Liver (tissue), 9 donors: Measurements from ENCODE around the gene IL17RC. TPM values are rescaled to one million over a fixed set of nuclear protein-coding genes. Genes with fewer than 3 reads are reported as not detected.

Experiments used
- DNase-seq: peaks from one replicate; pipeline ENCODE4 v3.0.0-alpha.2; 2017; ENCODE audit warnings: low spot score
- H3K27ac ChIP-seq, 2 donors: one replicate each; pipeline ENCODE4 v1.7.0; 2013; ENCODE audit warnings: inconsistent platforms in 2 of 2, low read length in 2 of 2, control low read depth in 1 of 2, low read depth in 1 of 2, mild to moderate bottlenecking in 1 of 2
- H3K27me3 ChIP-seq, 4 donors: one replicate each; pipeline versions ENCODE4 v1.6.1 to v1.7.0; 2013; ENCODE audit warnings: low read length in 3 of 4, inconsistent platforms in 1 of 4, mild to moderate bottlenecking in 1 of 4, moderate library complexity in 1 of 4; ENCODE audit not compliant: control insufficient read depth in 4 of 4, insufficient read depth in 4 of 4
- H3K36me3 ChIP-seq, 4 donors: one replicate each; pipeline versions ENCODE4 v1.6.1 to v1.7.0; 2013; ENCODE audit warnings: low read length in 3 of 4, mild to moderate bottlenecking in 3 of 4, low read depth in 1 of 4, moderate library complexity in 1 of 4; ENCODE audit not compliant: control insufficient read depth in 4 of 4, insufficient read depth in 3 of 4
- H3K4me1 ChIP-seq, 4 donors: one replicate each; pipeline versions ENCODE4 v1.6.1 to v1.7.0; 2013; ENCODE audit warnings: low read length in 3 of 4, mild to moderate bottlenecking in 3 of 4, moderate library complexity in 1 of 4; ENCODE audit not compliant: control insufficient read depth in 4 of 4, insufficient read depth in 4 of 4
- H3K4me3 ChIP-seq, 3 donors: one replicate each; pipeline versions ENCODE4 v1.6.1 to v1.7.0; 2013; ENCODE audit warnings: low read length in 3 of 3, control low read depth in 1 of 3, low read depth in 1 of 3, mild to moderate bottlenecking in 1 of 3
- H3K9ac ChIP-seq, 2 donors: one replicate each; pipeline ENCODE4 v1.7.0; 2013; ENCODE audit warnings: low read length in 2 of 2, mild to moderate bottlenecking in 2 of 2, moderate library complexity in 2 of 2, control low read depth in 1 of 2, low read depth in 1 of 2
- H3K9me3 ChIP-seq, 4 donors: one replicate each; pipeline versions ENCODE4 v1.6.1 to v1.7.0; 2013; ENCODE audit warnings: low read length in 3 of 4; ENCODE audit not compliant: control insufficient read depth in 4 of 4
- EGR1 ChIP-seq, 2 donors: IDR thresholded peaks; 2 replicates each; pipeline ENCODE4 v1.6.1; 2016 to 2018; ENCODE audit warnings: antibody characterized with exemption in 2 of 2, low read depth in 2 of 2
- FOXA1 ChIP-seq: IDR thresholded peaks from 2 replicates; pipeline ENCODE4 v1.6.1; 2016; ENCODE audit warnings: antibody characterized with exemption
- FOXA2 ChIP-seq: IDR thresholded peaks from 2 replicates; pipeline ENCODE4 v1.6.1; 2016; ENCODE audit warnings: antibody characterized with exemption
- GABPA ChIP-seq, 2 donors: IDR thresholded peaks in 1 of 2; conservative IDR thresholded peaks in 1 of 2; 2 replicates each; pipeline ENCODE4 v1.6.1; 2016; ENCODE audit warnings: antibody characterized with exemption in 2 of 2, mild to moderate bottlenecking in 1 of 2, moderate library complexity in 1 of 2
- HNF4A ChIP-seq, 2 donors: conservative IDR thresholded peaks; 2 replicates each; pipeline ENCODE4 v1.6.1; 2016; ENCODE audit warnings: antibody characterized with exemption in 2 of 2, mild to moderate bottlenecking in 2 of 2
- HNF4G ChIP-seq: IDR thresholded peaks from 2 replicates; pipeline ENCODE4 v1.6.1; 2016; ENCODE audit warnings: antibody characterized with exemption
- JUND ChIP-seq, 2 donors: IDR thresholded peaks; 2 replicates each; pipeline ENCODE4 v1.6.1; 2016; ENCODE audit warnings: antibody characterized with exemption in 2 of 2
- NR2F2 ChIP-seq: IDR thresholded peaks from 2 replicates; pipeline ENCODE4 v1.6.1; 2016; ENCODE audit warnings: antibody characterized with exemption
- RAD21 ChIP-seq, 2 donors: IDR thresholded peaks; 2 replicates each; pipeline ENCODE4 v1.6.1; 2016; ENCODE audit warnings: antibody characterized with exemption in 2 of 2, mild to moderate bottlenecking in 2 of 2
- SP1 ChIP-seq: IDR thresholded peaks from 2 replicates; pipeline ENCODE4 v1.6.1; 2018; ENCODE audit warnings: antibody characterized with exemption, mild to moderate bottlenecking
- TAF1 ChIP-seq: conservative IDR thresholded peaks from 2 replicates; pipeline ENCODE4 v1.6.1; 2016; ENCODE audit warnings: antibody characterized with exemption, mild to moderate bottlenecking
- YY1 ChIP-seq: IDR thresholded peaks from 2 replicates; pipeline ENCODE4 v1.6.1; 2016; ENCODE audit warnings: antibody characterized with exemption, mild to moderate bottlenecking
- WGBS: extraction: QIAGEN DNeasy Blood & Tissue Kit; methylation state at CpG from one replicate; pipeline ENCODE4 v1.1.7; 2013; 5-methylcytosine and 5-hydroxymethylcytosine counted together
- polyA plus RNA-seq, 2 donors: library from polyadenylated mRNA; stranded (reverse) in 1 of 2; unstranded in 1 of 2; fragments of 200-250 nt in 1 of 2; fragments of >200 nt in 1 of 2; fragmentation: Nextera tagmentation in 1 of 2; extraction: Ambion mirVana in 1 of 2; gene quantifications; one replicate each; pipeline versions ENCODE4 v1.2.1 to v1.2.3, GENCODE V29; 2013 to 2015
- total RNA-seq, 2 donors: library from RNA; depleted of rRNA; stranded (reverse); fragments of >200 nt; gene quantifications; one replicate each; pipeline ENCODE4 v1.2.3, GENCODE V29; 2014
- TF ChIP-seq, protein P1 (sequence below): IDR thresholded peaks from 2 replicates; pipeline ENCODE4 v1.6.1; 2016; ENCODE audit warnings: antibody characterized with exemption, mild to moderate bottlenecking
- TF ChIP-seq, protein P2 (sequence below): IDR thresholded peaks from 2 replicates; pipeline ENCODE4 v1.6.1; 2016; ENCODE audit warnings: antibody characterized with exemption
- TF ChIP-seq, protein P3 (sequence below): fragments of 150-350 bp; IDR thresholded peaks from 2 replicates; pipeline ENCODE4 v1.5.1; 2017; ENCODE audit warnings: improper control_type of control experiment, low read depth, low read length; ENCODE audit not compliant: missing input control
- TF ChIP-seq, protein P4 (sequence below): IDR thresholded peaks from 2 replicates; pipeline ENCODE4 v1.6.1; 2016; ENCODE audit warnings: antibody characterized with exemption
- donor health status: healthy.
- donor health status: healthy.
- donor health status: healthy.
- donor health status: healthy.
- donor health status: healthy.

The IL17RC gene
- total and polyA plus RNA-seq, 4 donors = 15.4 to 62.8 (median 25.7) TPM

DNA sequence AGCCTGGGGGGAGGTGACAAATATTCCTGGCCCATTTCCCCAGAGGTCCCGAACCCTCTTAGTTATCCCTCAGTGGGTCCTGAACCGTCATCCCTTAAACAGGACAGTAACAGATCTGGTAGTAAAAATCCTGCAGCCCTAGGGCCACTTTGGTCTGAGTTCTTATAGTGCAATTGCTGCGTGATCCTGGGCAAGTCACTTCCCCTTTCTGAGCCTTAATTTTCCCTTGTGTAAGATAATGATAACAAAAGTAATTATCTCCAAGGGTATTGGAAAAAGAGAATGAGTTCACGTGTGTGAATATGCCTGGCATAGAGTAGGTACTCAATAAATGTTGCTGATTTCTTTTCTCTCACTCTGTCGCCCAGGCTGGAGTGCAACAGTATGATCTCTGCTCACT, 29.4 kb upstream of the IL17RC start:
- Histone ChIP-seq H3K36me3 (no peaks in the 10 kb centered on the region), H3K9ac (no peak overlapping the region), H3K9me3 (no peaks in the 10 kb centered on the region), H3K4me3 (no peak overlapping the region), H3K27me3 (no peaks in the 10 kb centered on the region), H3K4me1 (peaks cover 2 to 12% (median 6%) of the 10 kb centered on the region in 4 donors), H3K27ac (no peak overlapping the region)
- no peak for DNase-seq
- no peak for TF ChIP-seq YY1
- TF ChIP-seq, protein P1, sequence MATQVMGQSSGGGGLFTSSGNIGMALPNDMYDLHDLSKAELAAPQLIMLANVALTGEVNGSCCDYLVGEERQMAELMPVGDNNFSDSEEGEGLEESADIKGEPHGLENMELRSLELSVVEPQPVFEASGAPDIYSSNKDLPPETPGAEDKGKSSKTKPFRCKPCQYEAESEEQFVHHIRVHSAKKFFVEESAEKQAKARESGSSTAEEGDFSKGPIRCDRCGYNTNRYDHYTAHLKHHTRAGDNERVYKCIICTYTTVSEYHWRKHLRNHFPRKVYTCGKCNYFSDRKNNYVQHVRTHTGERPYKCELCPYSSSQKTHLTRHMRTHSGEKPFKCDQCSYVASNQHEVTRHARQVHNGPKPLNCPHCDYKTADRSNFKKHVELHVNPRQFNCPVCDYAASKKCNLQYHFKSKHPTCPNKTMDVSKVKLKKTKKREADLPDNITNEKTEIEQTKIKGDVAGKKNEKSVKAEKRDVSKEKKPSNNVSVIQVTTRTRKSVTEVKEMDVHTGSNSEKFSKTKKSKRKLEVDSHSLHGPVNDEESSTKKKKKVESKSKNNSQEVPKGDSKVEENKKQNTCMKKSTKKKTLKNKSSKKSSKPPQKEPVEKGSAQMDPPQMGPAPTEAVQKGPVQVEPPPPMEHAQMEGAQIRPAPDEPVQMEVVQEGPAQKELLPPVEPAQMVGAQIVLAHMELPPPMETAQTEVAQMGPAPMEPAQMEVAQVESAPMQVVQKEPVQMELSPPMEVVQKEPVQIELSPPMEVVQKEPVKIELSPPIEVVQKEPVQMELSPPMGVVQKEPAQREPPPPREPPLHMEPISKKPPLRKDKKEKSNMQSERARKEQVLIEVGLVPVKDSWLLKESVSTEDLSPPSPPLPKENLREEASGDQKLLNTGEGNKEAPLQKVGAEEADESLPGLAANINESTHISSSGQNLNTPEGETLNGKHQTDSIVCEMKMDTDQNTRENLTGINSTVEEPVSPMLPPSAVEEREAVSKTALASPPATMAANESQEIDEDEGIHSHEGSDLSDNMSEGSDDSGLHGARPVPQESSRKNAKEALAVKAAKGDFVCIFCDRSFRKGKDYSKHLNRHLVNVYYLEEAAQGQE = no peak
- TF ChIP-seq EGR1 (IDR thresholded peaks at IDR 0.05; ENCODE audit: low read depth in 2 of 2) = no peak
- TF ChIP-seq FOXA2 = no peak
- no peak for TF ChIP-seq JUND (IDR thresholded peaks at IDR 0.05)
- 91% methylated on average over 5 of the region's 5 CpGs for WGBS

DNA sequence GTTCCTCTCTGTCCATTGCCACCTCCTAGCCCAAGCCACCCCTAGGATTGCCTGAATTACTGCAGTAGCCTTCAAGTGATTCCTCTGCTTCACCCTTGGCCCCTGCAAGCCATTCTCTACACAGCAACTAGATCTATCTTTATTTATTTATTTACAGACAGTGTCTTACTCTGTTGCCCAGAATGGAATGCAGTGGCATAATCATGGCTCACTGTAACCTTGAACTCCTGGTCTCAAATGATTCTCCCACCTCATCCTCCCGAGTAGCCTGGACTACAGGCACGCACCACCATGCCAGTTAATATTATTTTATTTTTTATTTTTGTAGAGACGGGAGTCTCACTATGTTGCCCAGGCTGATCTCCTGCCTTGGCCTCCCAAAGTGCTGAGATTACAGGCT, 28.4 kb upstream of the IL17RC start:
- H3K36me3 ChIP-seq = peaks cover 3 to 9% (median 7%) of the 10 kb centered on the region in 4 donors
- H3K27ac ChIP-seq = no peak overlapping the region
- H3K27me3 ChIP-seq = no peaks in the 10 kb centered on the region
- H3K4me1 ChIP-seq = peaks cover 2 to 12% (median 6%) of the 10 kb centered on the region in 4 donors
- DNase-seq = no peak
- no peaks in the 10 kb centered on the region for H3K9me3 ChIP-seq
- WGBS = 80% methylated on average over 3 of the region's 3 CpGs
- TF ChIP-seq NR2F2 (no peak), RAD21 (IDR thresholded peaks at IDR 0.05) (no peak), EGR1 (IDR thresholded peaks at IDR 0.05; ENCODE audit: low read depth in 2 of 2) (no peak), JUND (IDR thresholded peaks at IDR 0.05) (no peak), HNF4A (conservative IDR thresholded peaks at IDR 0.05) (no peak), TAF1 (no peak)
- TF ChIP-seq, protein P1 = no peak
- TF ChIP-seq, protein P2, sequence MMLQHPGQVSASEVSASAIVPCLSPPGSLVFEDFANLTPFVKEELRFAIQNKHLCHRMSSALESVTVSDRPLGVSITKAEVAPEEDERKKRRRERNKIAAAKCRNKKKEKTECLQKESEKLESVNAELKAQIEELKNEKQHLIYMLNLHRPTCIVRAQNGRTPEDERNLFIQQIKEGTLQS = no peak
- no peak overlapping the region for H3K4me3 ChIP-seq
- no peak overlapping the region for H3K9ac ChIP-seq

DNA sequence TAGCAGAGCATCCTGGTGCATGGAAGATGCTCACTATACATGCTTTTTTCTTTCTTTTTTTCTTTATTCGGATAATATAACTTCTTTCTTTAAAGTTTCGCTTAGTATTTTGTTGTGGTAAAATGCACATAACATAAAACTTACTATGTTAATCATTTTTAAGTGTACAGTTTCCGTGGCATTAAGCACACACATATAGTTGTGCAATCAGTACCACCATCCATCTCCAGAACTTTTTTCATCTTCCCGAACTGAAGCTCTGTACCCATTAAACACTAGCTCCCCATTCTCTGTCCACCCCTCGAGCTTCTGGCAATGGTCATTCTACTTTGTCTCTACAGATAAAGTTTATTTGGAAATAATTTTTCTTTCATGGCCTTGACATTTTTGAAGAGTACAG, 27.5 kb upstream of the IL17RC start:
- no peak overlapping the region for H3K27ac ChIP-seq
- no peak for TF ChIP-seq FOXA1
- no peak for TF ChIP-seq NR2F2
- no peak for TF ChIP-seq SP1
- TF ChIP-seq, protein P3, sequence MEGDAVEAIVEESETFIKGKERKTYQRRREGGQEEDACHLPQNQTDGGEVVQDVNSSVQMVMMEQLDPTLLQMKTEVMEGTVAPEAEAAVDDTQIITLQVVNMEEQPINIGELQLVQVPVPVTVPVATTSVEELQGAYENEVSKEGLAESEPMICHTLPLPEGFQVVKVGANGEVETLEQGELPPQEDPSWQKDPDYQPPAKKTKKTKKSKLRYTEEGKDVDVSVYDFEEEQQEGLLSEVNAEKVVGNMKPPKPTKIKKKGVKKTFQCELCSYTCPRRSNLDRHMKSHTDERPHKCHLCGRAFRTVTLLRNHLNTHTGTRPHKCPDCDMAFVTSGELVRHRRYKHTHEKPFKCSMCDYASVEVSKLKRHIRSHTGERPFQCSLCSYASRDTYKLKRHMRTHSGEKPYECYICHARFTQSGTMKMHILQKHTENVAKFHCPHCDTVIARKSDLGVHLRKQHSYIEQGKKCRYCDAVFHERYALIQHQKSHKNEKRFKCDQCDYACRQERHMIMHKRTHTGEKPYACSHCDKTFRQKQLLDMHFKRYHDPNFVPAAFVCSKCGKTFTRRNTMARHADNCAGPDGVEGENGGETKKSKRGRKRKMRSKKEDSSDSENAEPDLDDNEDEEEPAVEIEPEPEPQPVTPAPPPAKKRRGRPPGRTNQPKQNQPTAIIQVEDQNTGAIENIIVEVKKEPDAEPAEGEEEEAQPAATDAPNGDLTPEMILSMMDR = no peak
- TF ChIP-seq HNF4G = no peak
- TF ChIP-seq, protein P2 = no peak
- TF ChIP-seq GABPA (IDR thresholded peaks at IDR 0.05 in 1 of 2, conservative IDR thresholded peaks at IDR 0.05 in 1 of 2) = no peak
- TF ChIP-seq HNF4A (conservative IDR thresholded peaks at IDR 0.05) = no peak
- no peak for TF ChIP-seq EGR1 (IDR thresholded peaks at IDR 0.05; ENCODE audit: low read depth in 2 of 2)
- TF ChIP-seq, protein P4, sequence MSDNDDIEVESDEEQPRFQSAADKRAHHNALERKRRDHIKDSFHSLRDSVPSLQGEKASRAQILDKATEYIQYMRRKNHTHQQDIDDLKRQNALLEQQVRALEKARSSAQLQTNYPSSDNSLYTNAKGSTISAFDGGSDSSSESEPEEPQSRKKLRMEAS = no peak
- TF ChIP-seq JUND (IDR thresholded peaks at IDR 0.05) = no peak

More for the DNA sequence above, 27.5 kb upstream of the IL17RC start:
- Histone ChIP-seq H3K4me1 (peaks cover 2 to 12% (median 6%) of the 10 kb centered on the region in 4 donors), H3K9ac (no peak overlapping the region), H3K9me3 (no peaks in the 10 kb centered on the region), H3K27me3 (no peaks in the 10 kb centered on the region), H3K4me3 (no peak overlapping the region), H3K36me3 (peaks cover 3 to 10% (median 9%) of the 10 kb centered on the region in 4 donors)
- 82% methylated on average over 5 of the region's 5 CpGs for WGBS
- no peak for DNase-seq
